Amniotic stem cell (primary cell): ENCODE results near the gene CHAC1.

Source experiments
- DNase-seq: peaks from one replicate; lab custom pipeline; 2025; lab: John Stamatoyannopoulos, UW

CHAC1 gene

DNA sequence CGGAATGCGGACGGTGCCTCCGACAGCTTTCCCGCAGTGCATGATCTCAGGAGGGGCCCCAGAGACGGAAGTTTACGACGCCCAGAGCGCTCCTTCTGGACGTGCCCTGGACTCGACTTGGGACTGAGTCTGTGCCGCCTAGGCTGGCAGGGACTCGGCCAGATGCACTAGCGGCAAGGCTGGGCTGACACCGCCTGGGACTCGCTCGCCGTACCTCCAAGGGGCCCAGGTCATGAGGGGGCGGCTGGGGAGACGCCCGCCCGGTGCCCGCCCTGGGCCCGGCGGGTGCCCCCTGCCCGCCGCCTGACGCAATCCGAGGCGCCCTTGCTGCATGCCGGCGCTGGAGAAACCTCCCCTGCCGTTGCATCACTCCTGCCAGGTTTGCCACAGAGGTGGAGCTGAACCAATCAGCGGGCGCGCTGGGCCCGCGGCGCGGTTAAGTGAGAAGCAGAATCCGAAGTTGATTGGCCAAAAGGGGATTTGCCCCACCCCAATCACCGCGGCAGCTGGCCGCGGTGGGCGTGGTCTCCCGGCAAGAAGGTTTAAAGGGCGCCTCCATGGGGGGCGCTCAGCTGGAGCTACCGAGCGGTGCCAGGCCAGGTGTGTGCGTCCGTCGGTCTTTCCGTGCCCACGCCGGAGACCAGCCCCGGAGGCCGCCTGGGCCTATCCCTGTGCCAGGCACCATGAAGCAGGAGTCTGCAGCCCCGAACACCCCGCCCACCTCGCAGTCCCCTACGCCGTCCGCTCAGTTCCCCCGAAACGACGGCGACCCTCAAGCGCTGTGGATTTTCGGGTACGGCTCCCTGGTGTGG, at the start of gene CHAC1:
TSS of gene CHAC1 (plus strand) at position 571 of the 812 bp plus-strand sequence. CDS start at position 684, 113 bp downstream.
- peak; percentile 90 for DNase-seq

GRCh38 chr15:40904552-40905201, 48.6 kb upstream of the CHAC1 start:
- no peak for DNase-seq

- peak; percentile 89 for DNase-seq
Observed at GRCh38 chr15:40906091-40906990, 46.9 kb upstream of the CHAC1 start.

GRCh38 chr15:40906991-40907802, 46.1 kb upstream of the CHAC1 start:
- no peak for DNase-seq

- DNase-seq, result no peak
Observed at GRCh38 chr15:40908095-40908494, 45.2 kb upstream of the CHAC1 start.

DNA sequence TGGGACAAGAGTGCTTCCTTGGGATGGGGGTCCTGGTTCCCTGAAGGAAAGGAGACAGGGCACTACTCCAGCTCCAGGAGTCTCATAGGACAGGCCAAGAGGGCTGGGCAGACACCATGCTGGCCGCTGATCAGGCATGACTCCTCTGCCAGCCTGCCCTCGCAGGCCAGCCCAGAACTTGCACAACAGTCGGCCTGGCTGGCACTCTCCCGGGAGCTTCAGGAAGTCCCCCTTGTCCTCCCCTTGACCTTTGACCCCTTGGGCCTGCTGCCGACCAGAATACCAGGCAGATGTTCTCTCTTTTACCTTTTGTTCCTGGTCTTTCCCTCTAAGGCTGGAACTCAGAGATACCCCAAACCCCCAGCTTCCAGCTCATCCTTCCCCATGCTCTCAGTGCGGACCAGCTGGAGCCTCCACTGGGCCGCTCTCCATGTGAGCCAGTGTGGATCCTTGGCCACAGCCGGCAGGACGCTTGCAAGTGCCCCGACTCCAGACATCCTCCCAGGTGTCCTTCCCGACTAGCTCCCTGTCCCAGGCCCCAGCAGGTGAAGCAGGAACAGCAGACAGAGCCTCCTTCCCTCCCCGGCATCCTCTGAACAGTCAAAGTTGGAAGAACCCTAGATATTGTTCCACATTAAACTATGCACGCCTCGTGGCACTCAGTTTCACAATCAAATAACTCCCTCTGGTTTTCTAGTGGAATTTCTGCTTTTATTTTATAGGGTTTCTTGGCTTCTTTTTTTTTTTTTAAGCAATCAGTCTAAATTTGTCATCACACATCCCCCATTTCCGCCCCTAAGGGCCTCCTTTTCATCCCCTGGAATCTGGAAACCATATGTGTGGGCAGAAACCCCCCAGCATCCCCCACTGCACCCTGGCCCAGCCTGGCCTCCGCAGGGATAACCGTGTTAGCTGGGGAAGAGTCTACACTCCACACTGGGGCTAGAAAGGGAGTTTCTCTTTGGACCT, 43.3 kb upstream of the CHAC1 start:
- no peak for DNase-seq

DNA sequence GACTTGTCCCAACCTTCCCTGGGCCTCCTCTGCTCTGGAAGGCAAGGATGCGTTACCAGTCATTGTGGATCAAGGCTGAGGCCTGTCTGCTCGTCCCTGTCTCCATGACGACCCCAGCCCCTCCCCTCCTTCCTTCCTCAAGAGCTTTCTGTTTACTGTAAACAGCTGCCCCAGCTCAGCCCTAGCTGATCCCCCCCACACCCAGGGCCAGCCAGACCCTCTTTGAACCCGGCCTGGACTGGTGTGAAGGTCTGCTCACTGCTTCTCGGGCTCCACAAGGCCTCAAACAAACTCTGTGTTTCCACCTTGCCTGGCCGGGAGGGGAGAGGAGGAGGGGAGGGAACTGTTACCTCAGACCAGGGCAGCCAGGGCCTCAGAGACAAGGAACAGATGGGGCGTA, 42.1 kb upstream of the CHAC1 start:
- DNase-seq, result no peak

- no peak for DNase-seq
Observed at GRCh38 chr15:40911693-40912092, 41.6 kb upstream of the CHAC1 start.

DNA sequence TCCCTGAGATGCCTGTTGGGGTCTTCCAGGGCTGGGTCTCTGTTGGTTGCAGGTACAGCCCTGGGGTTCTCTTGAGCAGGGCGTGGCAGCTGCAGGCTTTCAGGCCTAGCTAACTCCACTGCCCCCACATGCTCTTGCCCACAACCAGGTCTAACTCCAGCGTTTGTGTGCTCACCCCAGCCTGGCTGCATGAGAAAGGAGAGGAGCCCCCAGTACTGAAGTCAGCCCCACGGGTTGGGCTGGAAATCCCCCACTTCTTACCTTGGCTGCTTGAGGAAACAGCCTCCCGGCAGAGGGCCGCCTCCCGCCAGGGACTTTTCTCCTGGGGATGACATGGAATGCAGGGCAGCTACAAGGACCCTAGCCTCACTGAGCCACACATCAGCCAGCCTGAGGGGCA, 40.8 kb upstream of the CHAC1 start:
- no peak for DNase-seq

DNA sequence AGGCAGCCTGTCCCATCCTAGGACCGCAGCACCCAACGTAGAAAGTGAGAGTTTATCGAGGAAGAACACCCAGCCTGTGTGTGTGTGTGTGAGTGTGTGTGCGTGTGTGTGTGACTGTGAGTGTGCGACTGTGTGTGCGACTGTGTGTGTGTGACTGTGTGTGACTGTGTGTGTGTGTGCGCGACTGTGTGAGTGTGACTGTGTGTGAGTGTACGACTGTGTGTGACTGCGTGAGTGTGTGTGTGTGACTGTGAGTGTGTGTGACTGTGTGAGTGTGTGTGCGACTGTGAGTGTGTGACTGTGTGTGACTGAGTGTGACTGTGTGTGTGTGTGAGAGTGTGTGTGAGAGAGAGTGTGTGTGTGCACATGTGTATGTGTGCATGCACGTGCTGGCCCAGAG, 39.3 kb upstream of the CHAC1 start:
- DNase-seq, result no peak

DNA sequence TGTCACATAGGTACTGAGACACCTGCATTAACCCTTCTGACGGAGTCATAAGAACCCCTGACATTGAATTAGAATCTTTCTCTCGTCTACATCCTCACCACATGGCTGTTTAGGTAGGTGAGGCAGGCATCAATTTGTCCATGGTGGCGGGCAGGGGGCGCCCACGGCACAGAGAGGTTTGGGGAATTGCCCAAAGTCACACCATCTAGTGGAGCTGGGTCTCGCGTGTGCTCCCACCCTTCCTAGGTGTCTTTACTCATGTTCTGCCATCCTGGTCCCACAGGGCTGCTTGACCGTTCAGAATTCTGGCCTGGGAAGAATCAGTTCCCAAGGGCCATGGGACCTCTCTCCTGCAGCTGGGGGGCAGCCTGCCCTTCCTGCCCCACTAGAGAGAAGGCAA, 38.8 kb upstream of the CHAC1 start:
- DNase-seq, result no peak

GRCh38 chr15:40915116-40915661, 38.1 kb upstream of the CHAC1 start:
- no peak for DNase-seq

DNA sequence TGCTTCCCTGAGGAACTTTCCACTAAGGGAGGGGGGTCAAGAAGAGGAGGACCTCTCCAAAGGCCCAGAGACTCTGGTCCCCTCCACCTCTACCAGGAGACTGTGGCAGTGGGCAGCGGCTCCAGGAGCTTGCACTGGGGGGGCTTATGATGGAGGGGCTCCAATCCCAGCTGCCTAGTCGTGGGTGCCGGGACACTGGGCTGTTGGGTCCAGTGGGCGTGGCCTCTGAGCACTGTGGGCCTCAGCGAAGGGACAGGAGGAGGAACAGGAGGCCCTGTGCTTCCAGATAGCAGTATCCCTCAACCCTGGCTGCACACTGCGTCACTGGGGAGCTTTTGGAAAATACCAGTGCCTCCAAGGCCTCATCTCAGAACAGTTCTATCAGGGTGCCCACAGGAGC, 37.6 kb upstream of the CHAC1 start:
- DNase-seq, result no peak

DNA sequence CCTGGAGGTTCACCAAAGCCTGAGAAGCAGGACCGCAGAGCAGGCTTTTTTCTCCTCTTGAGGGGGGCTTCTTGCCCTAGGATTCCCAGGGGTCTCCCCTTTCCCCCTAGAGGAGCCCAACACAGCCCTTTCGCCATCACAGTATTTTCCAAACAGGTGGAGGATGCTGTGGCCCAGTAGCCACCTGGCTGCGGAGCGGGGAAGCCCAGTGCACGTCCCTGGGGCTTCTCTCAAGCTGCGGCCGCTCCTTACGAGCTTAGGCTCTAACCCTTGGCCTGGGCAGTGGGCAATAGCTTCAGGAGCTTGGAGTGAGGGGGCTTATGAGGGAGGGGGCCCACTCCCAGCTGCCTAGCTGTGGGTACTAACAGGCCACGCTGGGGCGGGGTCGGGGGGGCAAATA, 35.7 kb upstream of the CHAC1 start:
- no peak for DNase-seq

DNA sequence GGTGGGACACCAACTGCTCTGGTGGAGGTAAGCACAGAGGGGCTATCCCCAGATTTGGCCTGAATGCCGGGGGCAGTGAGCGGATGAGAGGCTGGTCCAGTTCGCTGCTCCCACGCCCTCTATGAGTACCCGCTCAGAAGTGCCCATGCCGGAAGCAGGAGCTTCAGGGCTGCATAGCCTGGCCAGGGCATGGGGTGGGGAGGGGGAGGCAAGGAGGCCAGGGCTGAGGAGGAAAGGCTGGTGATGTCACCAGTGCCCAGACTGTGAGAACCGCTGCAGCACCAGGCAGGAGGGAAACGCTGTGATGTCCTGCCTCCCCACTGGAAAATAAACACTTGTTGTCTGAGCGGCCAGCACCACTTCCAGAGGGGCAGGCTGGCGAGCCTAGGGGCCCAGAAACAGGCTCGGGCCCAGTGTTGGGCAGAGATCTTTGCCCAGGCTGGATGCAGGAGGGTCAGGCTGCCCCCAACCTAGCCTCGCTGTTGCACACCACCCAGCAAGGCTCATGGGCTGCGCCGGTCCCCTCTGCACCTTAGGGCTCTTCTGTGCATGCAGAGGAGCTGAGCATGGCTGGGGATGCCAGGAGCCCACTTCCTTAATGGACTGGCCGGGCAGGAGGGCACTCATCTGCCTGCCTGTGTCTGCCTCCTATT, 35.0 kb upstream of the CHAC1 start:
- no peak for DNase-seq

- no peak for DNase-seq
Observed at GRCh38 chr15:40918799-40919392, 34.4 kb upstream of the CHAC1 start.

DNA sequence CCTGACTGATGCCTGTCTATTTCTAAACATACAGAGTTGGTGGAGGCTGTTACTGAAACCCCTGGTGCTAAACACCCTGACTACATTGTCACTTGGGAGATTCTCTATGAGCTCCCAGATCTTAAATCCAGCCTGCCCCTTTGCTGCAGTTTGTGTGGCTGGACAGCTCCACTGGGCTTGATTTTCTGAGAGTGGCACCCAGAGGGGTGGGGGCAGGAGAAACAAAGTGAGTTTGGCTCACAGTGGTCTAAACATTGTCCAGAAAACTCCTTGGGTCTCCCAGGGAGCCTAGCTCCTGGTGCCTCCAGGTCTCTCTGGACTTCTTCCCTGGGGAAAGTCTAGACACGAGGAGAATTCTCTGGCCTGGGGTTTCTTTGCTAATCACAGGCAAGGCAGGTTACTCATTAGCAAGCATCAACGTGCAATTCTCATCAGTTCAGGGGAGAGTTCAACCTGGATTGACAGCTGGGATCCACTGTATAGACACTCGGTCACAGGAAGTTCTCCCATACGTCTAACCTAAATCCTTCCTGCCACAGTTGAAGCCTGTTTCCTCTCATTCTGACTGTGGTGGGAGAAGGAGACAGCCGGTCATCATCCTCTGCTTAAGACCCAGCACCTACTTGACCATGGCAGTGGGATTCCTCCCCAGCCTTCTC, 31.2 kb upstream of the CHAC1 start:
- no peak for DNase-seq

GRCh38 chr15:40922608-40923005, 30.7 kb upstream of the CHAC1 start:
- DNase-seq, result no peak

GRCh38 chr15:40923551-40923950, 29.7 kb upstream of the CHAC1 start:
- DNase-seq, result no peak
